Kasumi-1 (cell line): ENCODE measurements around the gene SNX32.
A peak's percentile ranks its signal among the peaks of the same experiment; 100 is the strongest.
"Not testable (repeated sequence)": the region's sequence is repeated elsewhere in the genome, so short reads cannot be mapped to it uniquely, and the experiment has no call there.

Experiments
- DNase-seq, 2 experiments: peaks; one replicate each; lab custom pipeline; 2025; lab: John Stamatoyannopoulos, UW

Gene SNX32

GRCh38 chr11:65886826-65887722 is 53.3 kb downstream of the SNX32 start:
- no peak for DNase-seq

GRCh38 chr11:65887723-65888162 is 54.0 kb downstream of the SNX32 start:
- no peak for DNase-seq

- DNase-seq, result peak; percentile 90 to 95
Observed at GRCh38 chr11:65888163-65888814, 54.5 kb downstream of the SNX32 start, which contains the start of gene FIBP. TSS of gene FIBP (minus strand) at chr11:65888471. CDS start at chr11:65888418, 53 bp downstream.

- DNase-seq, result peak; percentile 89 to 90
Observed at GRCh38 chr11:65890324-65891218, 56.8 kb downstream of the SNX32 start, which contains the start of gene CCDC85B. TSS of gene CCDC85B (plus strand) at chr11:65890673. CDS start at chr11:65890784, 111 bp downstream.

GRCh38 chr11:65891219-65892136 is 57.7 kb downstream of the SNX32 start:
- DNase-seq, result peak; percentile 55 to 59

GRCh38 chr11:65892137-65892540 is 58.4 kb downstream of the SNX32 start:
- not testable (repeated sequence) for DNase-seq

- DNase-seq, result no peak
Observed at GRCh38 chr11:65892661-65893317, 59.0 kb downstream of the SNX32 start.

- DNase-seq, result peak; percentile 45 to 46
Observed at GRCh38 chr11:65894034-65894591, 60.4 kb downstream of the SNX32 start.

- no peak for DNase-seq
Observed at GRCh38 chr11:65895482-65895981, 61.8 kb downstream of the SNX32 start.

GRCh38 chr11:65896034-65896999 is 62.6 kb downstream of the SNX32 start:
- DNase-seq, result no peak

GRCh38 chr11:65897020-65897471 is 63.3 kb downstream of the SNX32 start:
- DNase-seq, result no peak

- no peak for DNase-seq
Observed at GRCh38 chr11:65898656-65899355, 65.0 kb downstream of the SNX32 start.

- peak; percentile 8 to 12 for DNase-seq
Observed at GRCh38 chr11:65899356-65900124, 65.8 kb downstream of the SNX32 start.

GRCh38 chr11:65900125-65900898 is 66.5 kb downstream of the SNX32 start, which contains the start of gene FOSL1:
TSS of gene FOSL1 (minus strand) at chr11:65900388. CDS start at chr11:65900339, 49 bp downstream.
- DNase-seq, result peak; percentile 65 to 72

- no peak for DNase-seq
Observed at GRCh38 chr11:65900899-65901180, 67.1 kb downstream of the SNX32 start.

GRCh38 chr11:65903068-65903481 is 69.3 kb downstream of the SNX32 start:
- DNase-seq, result peak; percentile 63 to 74
